Endothelial cell of umbilical vein (primary cell): ENCODE results near the gene HAUS5. TPM values are rescaled to one million over a fixed set of nuclear protein-coding genes. Genes with fewer than 3 reads are reported as not detected.
A peak's percentile ranks its signal among the peaks of the same experiment; 100 is the strongest.

ENCODE experiments used
- BruUV-seq: library from RNA; stranded (reverse); fragments of 400-500 nt; replicated peaks from 2 replicates; lab custom pipeline; 2021; lab: Mats Ljungman, UMichigan
- CTCF ChIA-PET: fragments of 300-600, 350-600 bp; sonication (Branson Sonifier 250); formaldehyde crosslinking; loops from one replicate; lab custom pipeline; 2021; ENCODE audit warnings: antibody characterized with exemption, inconsistent platforms; lab: Charles Lee
- POLR2A ChIA-PET: fragments of 300-600, 350-600 bp; sonication (Branson Sonifier 250); formaldehyde crosslinking; loops from one replicate; lab custom pipeline; 2021; ENCODE audit warnings: antibody characterized with exemption, inconsistent platforms; lab: Charles Lee
- DNase-seq: peaks from one replicate; pipeline ENCODE4 v3.0.0-alpha.2; 2011; ENCODE audit warnings: low read depth, low spot score
- FAIRE-seq: peaks from 2 replicates; lab custom pipeline; 2011; peaks lifted over from hg19 to GRCh38; lab: Jason Lieb, UNC
- H2AFZ ChIP-seq: 2 replicates; pipeline ENCODE4 v1.6.0; 2012; ENCODE audit warnings: low read depth, low read length, control low read depth, inconsistent platforms
- H3K27ac ChIP-seq: 2 replicates; pipeline ENCODE4 v1.5.1; 2011; ENCODE audit warnings: low read depth, mild to moderate bottlenecking, control low read depth, low read length, moderate library complexity; ENCODE audit not compliant: insufficient read depth
- H3K27me3 ChIP-seq, 2 experiments: 2 replicates each; pipeline versions ENCODE4 v1.6.0 to v1.6.1; 2011; ENCODE audit warnings: low read length in 2 of 2, mixed read lengths in 1 of 2; ENCODE audit not compliant: control insufficient read depth in 2 of 2, insufficient read depth in 2 of 2
- H3K36me3 ChIP-seq, 2 experiments: 2 replicates in 1 of 2; 3 replicates in 1 of 2; pipeline ENCODE4 v1.5.1; 2011; ENCODE audit warnings: low read length in 2 of 2, mild to moderate bottlenecking in 1 of 2, moderate library complexity in 1 of 2; ENCODE audit not compliant: control insufficient read depth in 2 of 2, insufficient read depth in 2 of 2; ENCODE audit errors: extremely low read depth in 1 of 2
- H3K4me1 ChIP-seq: 3 replicates; pipeline ENCODE4 v1.5.1; 2011; ENCODE audit warnings: mild to moderate bottlenecking, low read length; ENCODE audit not compliant: control insufficient read depth, insufficient read depth; ENCODE audit errors: extremely low read depth
- H3K4me2 ChIP-seq: 2 replicates; pipeline ENCODE4 v1.6.1; 2011; ENCODE audit warnings: low read length, control low read depth, mixed read lengths; ENCODE audit not compliant: insufficient read depth
- H3K4me3 ChIP-seq, 3 experiments: fragments of 200-600 bp in 1 of 3; sonication (generic), shearing (Covaris generic) in 1 of 3; replicated peaks in 1 of 3; 2 replicates each; pipeline ENCODE4 v1.5.1; 2011 to 2016; ENCODE audit warnings: control low read depth in 3 of 3, low read length in 3 of 3, mild to moderate bottlenecking in 2 of 3, inconsistent platforms in 1 of 3, low read depth in 1 of 3, moderate library complexity in 1 of 3; ENCODE audit not compliant: insufficient read depth in 1 of 3
- H3K79me2 ChIP-seq: 2 replicates; pipeline ENCODE4 v1.6.0; 2012; ENCODE audit warnings: low read length, inconsistent platforms; ENCODE audit not compliant: control insufficient read depth, insufficient read depth
- H3K9ac ChIP-seq: replicated peaks from 2 replicates; pipeline ENCODE3; 2011; ENCODE audit warnings: low read length, control low read depth; ENCODE audit not compliant: insufficient read depth; ENCODE audit errors: extremely low read depth
- H3K9me1 ChIP-seq: replicated peaks from 3 replicates; pipeline ENCODE4 v1.6.0; 2011; ENCODE audit warnings: mild to moderate bottlenecking, low read length; ENCODE audit not compliant: control insufficient read depth, insufficient read depth; ENCODE audit errors: extremely low read depth
- H3K9me3 ChIP-seq: replicated peaks from 2 replicates; pipeline ENCODE4 v1.5.1; 2012; ENCODE audit warnings: low read length, inconsistent platforms; ENCODE audit not compliant: control insufficient read depth, insufficient read depth
- H4K20me1 ChIP-seq: replicated peaks from 2 replicates; pipeline ENCODE3; 2011; ENCODE audit warnings: mild to moderate bottlenecking, low read length; ENCODE audit not compliant: control insufficient read depth, insufficient read depth; ENCODE audit errors: extremely low read depth
- EZH2 ChIP-seq: IDR thresholded peaks from 2 replicates; pipeline ENCODE4 v1.6.1; 2012; ENCODE audit warnings: borderline replicate concordance, low read depth, mild to moderate bottlenecking, moderate library complexity, low read length, inconsistent platforms; ENCODE audit not compliant: severe bottlenecking
- FOS ChIP-seq: IDR thresholded peaks from 2 replicates; pipeline ENCODE4 v1.6.1; 2011; ENCODE audit warnings: mild to moderate bottlenecking, low read length, moderate library complexity, borderline replicate concordance; ENCODE audit not compliant: insufficient read depth
- JUN ChIP-seq: IDR thresholded peaks from 2 replicates; pipeline ENCODE4 v1.6.1; 2011; ENCODE audit warnings: borderline replicate concordance, low read depth; ENCODE audit not compliant: insufficient read length, insufficient read depth
- MAX ChIP-seq: IDR thresholded peaks from 2 replicates; pipeline ENCODE4 v1.6.1; 2011; ENCODE audit not compliant: insufficient read depth, insufficient read length
- POLR2AphosphoS5 ChIP-seq: IDR thresholded peaks from 2 replicates; pipeline ENCODE4 v1.6.1; 2012; ENCODE audit warnings: low read depth, mild to moderate bottlenecking, control low read depth, low read length, moderate library complexity; ENCODE audit not compliant: insufficient read depth
- dilution Hi-C: fragments of 300-500 bp; cut with MboI; formaldehyde crosslinking; loops from one replicate; pipeline ENCODE4 v1.15.0; 2019; ENCODE audit warnings: low sequenced_read_pairs; ENCODE audit not compliant: extremely low pct_ligation_motif_present
- intact Hi-C: fragments of 100-400 bp; cut with micrococcal nuclease; formaldehyde crosslinking; loops from one replicate; pipeline ENCODE4 v1.10.0; 2022
- polyA plus RNA-seq, 4 experiments: library from polyadenylated mRNA; depleted of rRNA in 3 of 4; stranded (reverse) in 3 of 4; unstranded in 1 of 4; fragments of >200 nt; gene quantifications; 2 replicates each; pipeline versions ENCODE4 v1.2.1 to v1.2.3, GENCODE V29; 2011 to 2012; ENCODE audit warnings: missing spikeins in 1 of 4
- total RNA-seq: library from RNA; stranded (reverse); gene quantifications from 2 replicates; pipeline ENCODE4 v1.2.3, GENCODE V29; 2021

HAUS5 gene
- total and polyA plus RNA-seq, 2 donors (not counting 3 experiments of a cell fraction or from before 2014, with no cell fraction given) = 8.9 to 19.0 TPM

GRCh38 chr19:35644206-35644986 is 31.9 kb downstream of the HAUS5 start:
- Histone ChIP-seq H3K27ac (peak overlapping the region; percentile 44), H3K27me3 (no peaks in the 10 kb centered on the region), H3K36me3 (no peaks in the 10 kb centered on the region), H4K20me1 (no peaks in the 10 kb centered on the region), H3K4me1 (peaks cover 23% of the 10 kb centered on the region), H3K4me2 (peak overlapping the region; percentile 82), H2AFZ (peak overlapping the region; percentile 94), H3K79me2 (peaks cover 12% of the 10 kb centered on the region), H3K9me3 (no peaks in the 10 kb centered on the region), H3K9me1 (no peaks in the 10 kb centered on the region), H3K9ac (peak overlapping the region; percentile 17), H3K4me3 (peak overlapping the region; percentile 50 to 66 (median 55))
- CTCF ChIA-PET = interaction anchor here (0.6 to 1.8 kb wide), 6 partner anchors 10 to 96 kb away, joined by 3 to 5 read pairs (median 4); no protein-coding TSS in a partner anchor
- DNase-seq (peak; percentile 93), FAIRE-seq (peak; percentile 94)
- TF ChIP-seq MAX = no peak
- no peak for TF ChIP-seq EZH2
- TF ChIP-seq JUN = no peak
- no peak for TF ChIP-seq FOS
- TF ChIP-seq POLR2AphosphoS5 = no peak
- no TSS peak for BruUV-seq
- dilution Hi-C loops = no loop called here
- intact Hi-C loops = loop anchor here (1.0 kb wide), 4 partner anchors 16 to 87 kb away; partner anchors contain the start of gene HAUS5
- POLR2A ChIA-PET = no interaction called here
